Activated CD4-positive, alpha-beta T cell treated with anti-CD3 and anti-CD28 coated beads, Interleukin-2, Interleukin-4, amounts not matched to agents 100 ng/mL and 50 ng/mL, durations not matched to agents 16 hours and 8 hours (primary cell): ENCODE results near the gene EPC2.

Experiments
- DNase-seq: peaks from one replicate; pipeline ENCODE4 v3.0.0-alpha.2; 2020; ENCODE audit warnings: low spot score

The EPC2 gene, protein sequence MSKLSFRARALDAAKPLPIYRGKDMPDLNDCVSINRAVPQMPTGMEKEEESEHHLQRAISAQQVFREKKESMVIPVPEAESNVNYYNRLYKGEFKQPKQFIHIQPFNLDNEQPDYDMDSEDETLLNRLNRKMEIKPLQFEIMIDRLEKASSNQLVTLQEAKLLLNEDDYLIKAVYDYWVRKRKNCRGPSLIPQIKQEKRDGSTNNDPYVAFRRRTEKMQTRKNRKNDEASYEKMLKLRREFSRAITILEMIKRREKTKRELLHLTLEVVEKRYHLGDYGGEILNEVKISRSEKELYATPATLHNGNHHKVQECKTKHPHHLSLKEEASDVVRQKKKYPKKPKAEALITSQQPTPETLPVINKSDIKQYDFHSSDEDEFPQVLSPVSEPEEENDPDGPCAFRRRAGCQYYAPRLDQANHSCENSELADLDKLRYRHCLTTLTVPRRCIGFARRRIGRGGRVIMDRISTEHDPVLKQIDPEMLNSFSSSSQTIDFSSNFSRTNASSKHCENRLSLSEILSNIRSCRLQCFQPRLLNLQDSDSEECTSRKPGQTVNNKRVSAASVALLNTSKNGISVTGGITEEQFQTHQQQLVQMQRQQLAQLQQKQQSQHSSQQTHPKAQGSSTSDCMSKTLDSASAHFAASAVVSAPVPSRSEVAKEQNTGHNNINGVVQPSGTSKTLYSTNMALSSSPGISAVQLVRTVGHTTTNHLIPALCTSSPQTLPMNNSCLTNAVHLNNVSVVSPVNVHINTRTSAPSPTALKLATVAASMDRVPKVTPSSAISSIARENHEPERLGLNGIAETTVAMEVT

DNA sequence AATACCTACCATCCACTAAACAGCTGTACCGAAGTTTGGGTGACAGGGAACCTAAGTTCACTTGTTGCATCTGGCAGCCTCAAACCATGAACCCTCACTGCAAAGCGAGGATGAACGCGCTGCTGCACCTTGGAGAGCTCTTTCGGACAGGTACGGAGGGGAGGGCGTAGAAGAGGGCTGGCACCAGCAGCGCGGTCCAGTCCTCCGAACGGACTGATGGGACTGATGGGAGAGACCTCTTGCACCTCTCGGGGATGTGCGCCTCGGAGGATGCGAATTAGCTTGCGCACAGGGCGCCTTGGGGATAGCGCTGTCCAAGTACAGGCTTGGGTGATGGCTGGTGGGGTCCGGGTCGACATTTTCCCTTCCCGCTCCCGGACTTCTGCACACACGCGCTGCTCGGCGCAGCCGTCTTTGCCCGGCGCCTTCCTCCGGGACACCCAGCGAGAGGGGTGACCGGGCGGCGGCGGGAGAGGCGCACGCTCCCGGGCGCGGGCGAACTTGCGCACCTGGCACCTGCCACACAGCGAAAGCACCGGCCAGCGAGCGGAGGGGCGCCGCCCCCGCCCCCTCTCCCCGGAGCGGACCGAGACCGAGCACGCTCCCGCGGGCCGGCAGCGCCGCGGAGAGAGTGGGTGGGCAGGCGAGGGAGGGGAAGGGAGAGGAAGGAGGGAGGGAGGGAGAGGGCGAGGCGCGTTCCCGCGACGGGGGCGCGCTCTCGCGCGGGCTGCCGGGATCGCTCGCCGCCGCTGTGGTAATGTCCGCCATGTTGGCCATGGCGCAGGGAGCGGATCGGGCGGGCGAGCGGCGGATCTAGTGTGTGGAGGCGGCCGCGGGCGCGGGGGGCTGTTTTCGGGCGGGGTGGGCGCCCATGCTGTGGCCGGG is at the start of gene EPC2:
EPC2 (plus strand) TSS at position 754 of the 885 bp plus-strand sequence. CDS start 267 bp downstream, outside the sequence.
- peak; percentile 89 for DNase-seq

DNA sequence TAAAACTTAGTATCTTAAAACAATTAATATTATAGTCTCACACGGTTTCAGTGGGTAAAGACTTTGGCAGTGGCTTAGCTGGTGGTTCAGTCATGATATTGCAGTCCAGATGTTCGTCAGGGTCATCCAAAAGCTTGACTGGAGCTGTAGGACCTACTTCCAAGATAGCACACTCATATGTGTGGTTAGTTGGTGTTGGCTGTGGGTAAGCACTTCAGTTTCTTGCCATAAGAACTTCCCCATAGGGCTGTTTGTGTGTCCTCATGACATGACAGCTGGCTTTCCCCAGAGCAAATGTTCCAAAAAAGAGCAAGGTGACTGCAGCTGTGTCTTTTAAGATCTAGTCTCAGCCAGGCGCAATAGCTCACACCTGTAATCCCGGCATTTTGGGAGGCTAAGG is 48.5 kb upstream of the EPC2 start:
- no peak for DNase-seq

DNA sequence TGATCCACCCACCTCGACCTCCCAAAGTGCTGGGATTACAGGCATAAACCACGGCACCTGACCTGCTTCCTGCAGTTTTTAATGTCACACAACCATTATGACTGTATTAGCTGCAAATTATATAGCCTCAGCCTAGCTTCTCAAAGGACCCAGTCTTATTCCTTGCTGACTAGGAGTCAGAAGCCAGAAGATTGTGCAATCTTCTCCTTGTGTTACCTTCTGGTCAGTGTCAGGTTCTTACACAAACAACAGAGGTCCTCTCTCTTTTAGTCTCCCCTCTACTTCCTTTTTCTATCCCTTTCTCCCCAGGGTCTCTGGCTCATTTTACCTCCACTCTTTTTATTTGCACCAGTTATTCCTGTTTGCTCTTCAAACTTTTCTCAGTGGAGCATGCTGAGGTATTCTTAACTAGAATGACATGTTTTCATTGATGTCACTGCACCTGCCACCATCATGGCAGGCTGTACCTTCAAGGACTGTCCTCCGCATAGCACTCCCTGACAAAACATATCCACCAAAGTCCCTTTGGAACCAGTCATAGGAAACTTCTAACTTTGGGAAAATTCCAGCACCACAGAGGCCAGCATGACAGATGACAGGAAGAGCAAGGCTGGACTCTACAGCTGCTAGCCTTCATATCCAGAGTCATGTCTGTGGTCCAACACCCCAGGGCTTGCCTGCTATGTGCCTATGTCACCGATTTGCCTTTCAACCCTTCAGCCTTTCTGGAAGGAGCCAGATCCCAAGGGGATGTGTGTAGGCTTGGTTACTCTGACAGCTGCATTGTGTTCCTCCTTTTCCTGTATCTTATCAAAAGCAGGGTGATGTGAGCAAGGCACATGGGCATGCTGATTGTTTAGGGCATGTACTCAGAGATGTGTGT is 45.2 kb upstream of the EPC2 start:
- no peak for DNase-seq

DNA sequence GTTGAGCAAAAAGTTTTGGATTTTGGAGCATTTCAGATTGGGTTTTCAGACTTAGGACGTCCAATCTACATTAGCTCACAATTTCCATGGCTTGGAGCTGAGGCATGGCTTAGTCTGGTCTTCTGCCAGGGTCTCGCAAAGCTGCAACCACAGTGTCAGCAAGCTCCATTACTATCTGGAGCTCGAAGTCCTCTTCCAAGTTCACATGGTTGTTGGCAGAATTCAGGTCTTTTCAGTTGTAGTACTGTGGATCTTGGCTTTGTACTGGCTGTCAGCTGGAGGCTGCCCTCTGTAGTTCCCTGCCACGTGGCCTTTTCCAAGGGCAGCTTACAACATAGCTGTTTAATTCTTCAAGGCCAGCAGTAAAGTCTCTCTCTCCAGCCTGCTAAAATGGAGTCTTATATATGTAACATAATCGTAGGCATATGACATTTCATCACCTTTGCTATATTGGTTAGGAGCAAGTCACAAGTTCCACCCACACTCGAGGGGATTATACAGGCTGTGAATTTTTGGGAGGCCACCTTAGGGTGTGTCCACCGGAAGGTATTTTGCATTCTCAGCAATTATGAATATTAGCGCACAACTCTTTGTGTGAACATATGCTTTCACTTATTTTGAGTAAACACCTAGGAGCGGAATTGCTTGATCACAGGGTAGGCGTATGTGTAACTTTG is 41.5 kb upstream of the EPC2 start:
- DNase-seq: peak; percentile 74

DNA sequence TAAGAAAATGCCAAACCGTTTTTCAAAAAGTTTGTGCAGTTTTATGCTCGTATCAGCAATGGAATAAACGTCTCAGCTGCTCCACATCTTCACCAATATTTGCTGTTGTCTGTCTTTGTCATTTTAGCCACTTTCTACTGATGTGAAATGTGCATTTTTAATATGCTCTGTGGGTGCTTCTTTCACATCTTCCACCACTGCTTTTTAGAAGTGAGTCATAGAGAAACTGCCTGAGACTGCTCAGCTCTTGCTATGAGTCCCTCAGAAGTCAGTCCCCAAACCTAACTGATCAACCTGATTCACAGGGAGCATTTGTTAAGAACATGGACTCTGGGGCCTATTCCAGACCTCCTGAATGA is 41.0 kb upstream of the EPC2 start:
- peak; percentile 92 for DNase-seq

DNA sequence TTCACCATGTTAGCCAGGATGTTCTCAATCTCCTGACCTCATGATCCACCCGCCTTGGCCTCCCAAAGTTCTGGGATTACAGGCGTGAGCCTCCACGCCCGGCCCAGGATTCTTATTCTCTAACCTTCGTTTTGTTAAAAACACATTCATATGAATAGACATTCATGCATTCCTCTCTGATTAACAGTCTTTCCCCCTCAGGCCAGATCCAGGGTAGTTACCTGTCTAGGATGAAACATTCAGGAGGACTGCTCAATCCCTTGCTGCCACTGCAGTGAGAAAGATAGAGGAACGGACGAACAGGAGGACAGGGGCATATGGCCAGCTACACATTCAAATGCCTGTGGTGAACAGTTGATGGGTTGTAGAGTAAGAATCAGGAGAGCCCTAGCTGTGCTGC is 39.6 kb upstream of the EPC2 start:
- DNase-seq: no peak

DNA sequence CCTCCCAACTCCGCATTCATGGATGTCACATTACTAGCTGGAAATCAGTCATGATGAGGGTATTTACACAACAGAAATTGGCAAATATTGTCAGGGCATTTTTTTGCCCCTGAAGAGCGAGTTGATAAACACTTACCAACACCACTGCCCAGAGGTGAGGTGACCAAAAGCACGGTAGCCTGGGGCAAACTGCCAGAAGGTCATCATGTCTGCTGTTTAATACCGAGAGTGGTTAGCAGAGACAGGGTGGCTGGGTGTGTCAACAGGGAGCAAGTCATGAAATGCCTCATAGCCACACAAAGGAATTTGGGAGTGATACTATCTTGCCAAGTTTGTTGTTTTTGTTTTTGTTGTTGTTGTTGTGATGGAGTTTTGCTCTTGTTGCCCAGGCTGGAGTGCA is 37.0 kb upstream of the EPC2 start:
- DNase-seq: no peak

DNA sequence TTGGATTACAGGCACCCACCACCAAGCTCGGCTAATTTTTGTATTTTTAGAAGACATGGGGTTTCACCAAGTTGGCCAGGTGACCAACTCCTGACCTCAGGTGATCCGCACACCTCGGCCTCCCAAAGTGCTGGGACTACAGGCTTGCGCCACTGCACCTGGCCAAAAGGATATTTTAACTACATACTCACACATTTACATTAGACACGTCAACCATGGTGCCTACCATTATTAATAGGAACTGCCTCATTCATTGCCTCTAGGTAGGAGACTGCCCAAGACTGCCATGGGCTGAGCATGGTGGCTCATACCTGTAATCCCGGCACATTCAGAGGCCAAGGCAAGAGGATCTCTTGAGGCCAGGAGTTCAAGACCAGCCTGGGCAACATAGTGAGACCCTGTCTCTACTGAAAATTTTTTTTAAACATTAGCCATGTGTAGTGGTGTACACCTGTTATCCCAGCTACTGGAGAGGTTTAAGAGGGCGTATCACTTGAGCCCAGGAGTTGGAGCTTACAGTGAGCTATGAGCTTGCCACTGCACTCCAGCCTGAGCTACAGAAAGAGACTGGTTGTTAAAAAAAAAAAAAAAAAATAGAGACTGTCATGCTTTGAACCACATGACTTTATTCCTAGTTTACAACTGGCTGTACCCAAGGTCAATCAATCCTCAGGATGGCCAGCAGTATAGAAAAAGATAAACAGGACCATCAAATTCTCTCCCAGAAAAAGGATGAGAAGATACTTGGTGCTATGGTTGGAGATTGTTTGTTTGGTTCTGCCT is 31.1 kb upstream of the EPC2 start:
- DNase-seq: no peak

DNA sequence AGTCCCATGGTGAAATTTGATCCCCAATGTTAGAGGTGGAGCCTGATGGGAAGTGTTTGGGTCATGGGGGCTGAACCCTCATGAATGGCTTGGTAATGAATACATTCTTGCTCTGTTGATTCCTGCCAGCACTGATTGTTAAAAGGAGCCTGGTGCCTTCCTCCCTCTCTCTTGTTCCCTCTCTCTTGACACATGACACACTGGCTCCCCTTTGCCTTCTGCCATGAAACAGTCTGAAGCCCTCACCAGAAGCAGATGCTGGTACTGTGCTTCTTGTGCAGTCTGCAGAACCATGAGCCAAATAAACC is 30.6 kb upstream of the EPC2 start:
- no peak for DNase-seq

DNA sequence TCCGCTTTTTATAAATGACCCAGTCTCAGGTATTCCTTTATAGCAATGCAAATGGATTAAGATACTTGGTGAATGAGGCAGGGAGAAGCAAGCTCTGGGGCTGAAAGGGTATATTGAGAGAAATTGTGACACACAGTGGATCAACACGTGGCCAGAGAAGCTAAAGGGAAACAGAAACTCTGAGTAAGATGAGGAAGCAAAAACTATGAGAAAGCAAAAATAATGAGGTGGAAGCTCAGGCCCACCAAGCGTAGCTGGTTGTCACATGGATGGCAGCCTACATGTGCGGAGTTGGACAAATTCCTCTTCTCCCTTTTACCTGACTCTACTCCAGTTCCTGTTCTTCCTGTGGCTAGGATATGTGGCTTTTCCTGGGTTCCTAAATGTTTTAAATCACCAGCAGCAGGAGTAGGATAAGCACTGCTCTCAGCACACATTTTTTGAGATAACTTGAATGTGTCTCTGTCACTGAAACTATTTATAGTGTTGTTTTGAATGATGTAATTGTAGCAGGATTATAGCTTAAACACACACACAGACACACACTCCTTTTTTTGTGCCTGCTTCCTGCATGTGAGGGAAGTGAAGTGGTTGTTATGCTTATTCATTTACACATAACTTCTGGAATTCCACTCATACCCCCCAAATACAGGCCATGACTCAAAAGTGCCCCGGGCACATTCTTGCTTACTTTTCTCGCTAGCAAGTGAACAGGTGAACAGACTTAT is 30.1 kb upstream of the EPC2 start:
- DNase-seq: peak; percentile 60

DNA sequence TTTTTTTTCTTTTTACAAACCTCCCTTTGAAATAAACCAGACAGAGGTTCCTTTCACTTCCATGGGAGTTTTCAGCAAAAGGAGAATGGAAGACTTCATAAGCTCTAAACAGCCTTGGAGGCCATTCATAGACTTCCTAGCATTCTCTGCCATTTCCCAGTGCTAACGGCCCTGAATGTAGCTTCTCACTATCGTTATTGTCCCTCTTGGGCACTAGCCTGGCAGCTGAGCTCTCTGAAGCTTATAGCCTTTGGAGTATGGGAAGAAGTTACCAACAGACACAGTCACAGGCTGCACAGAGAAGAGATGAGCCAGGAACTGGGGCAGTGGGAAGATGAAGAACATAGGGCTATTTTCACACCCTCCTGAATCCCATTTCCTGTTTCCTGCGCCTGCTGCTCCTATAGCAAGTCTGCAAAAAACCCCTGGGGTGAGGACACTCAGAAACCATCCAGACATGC is 29.1 kb upstream of the EPC2 start:
- DNase-seq: no peak

DNA sequence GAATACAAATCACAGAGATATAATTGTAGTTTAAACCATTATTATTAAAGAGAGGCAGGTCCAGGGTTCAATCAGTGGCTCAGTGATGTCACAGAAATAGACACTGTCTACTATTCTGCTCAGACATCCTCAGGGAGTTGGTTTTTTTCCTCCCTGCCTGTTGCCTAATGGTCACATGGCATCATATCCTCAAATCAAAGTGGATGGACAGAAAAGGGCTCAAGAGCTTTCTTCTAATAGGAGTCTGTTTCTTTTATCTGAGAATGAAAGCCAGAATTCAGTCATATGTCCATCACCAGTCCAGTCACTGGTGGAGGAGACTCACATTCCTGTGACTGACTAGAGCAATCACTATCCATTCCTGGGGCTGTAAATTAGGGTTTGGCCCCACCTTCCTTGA is 27.9 kb upstream of the EPC2 start:
- DNase-seq: no peak

DNA sequence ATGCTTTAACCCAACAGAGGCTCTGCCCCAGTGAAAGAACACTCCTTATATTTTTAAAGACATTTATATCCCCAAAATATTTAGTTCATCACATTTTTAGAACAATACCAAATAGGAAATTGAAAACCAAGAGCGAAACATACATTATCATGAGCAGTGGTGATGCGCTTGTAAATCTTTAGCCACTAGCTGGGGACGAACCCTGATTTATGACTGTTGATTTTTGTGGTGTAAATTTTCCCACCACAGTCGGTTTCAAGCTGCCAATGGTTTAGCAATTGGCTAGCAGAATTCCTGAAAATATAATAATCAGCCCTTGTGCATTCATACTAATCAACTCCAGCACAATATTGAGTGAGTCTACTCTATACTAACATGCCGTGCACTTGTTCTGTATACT is 27.3 kb upstream of the EPC2 start:
- no peak for DNase-seq

DNA sequence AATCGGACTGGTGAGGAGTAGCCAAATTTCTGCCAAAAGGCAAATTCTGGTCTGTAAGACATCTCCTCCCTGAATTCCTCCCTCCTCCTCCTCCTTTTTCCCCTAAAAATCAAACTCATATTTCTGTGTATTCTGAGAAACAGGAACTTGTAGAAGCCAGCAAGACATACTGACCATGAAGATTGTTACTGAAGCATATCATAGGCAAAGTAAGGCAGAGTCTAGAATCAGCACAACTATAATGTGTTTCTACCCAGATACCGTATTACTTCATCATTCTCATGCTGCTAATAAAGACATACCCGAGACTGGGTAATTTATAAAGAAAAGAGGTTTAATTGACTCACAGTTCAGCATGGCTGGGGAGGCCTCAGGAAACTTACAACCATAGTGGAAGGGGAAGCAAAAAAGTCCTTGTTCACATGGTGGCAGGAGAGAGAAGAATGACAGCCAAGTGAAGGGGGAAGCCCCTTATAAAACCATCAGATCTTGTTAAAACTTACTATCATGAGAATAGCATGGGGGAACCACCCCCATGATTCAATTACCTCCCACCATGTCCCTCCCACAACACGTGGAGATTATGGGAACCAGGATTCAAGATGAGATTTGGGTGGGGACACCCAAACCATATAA is 24.9 kb upstream of the EPC2 start:
- DNase-seq: no peak

DNA sequence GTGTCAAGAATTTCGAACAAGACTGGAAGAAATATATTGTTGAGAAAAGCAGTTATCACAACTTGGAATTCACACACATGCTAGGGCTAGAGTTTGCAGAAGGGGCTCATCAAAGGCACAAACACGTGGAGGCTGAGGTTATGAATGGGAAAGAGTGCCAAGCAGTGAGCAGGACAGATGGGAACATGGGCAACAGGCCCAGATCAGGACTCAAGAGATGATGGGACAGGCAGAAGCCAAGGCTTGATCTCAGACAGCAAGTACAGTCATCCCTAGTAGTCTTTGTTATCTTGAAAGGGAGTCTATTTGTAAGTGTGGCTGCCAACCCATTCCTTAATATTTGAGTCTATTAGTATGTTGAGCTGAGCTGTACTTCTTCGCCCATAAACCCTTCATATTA is 22.2 kb upstream of the EPC2 start:
- DNase-seq: no peak

DNA sequence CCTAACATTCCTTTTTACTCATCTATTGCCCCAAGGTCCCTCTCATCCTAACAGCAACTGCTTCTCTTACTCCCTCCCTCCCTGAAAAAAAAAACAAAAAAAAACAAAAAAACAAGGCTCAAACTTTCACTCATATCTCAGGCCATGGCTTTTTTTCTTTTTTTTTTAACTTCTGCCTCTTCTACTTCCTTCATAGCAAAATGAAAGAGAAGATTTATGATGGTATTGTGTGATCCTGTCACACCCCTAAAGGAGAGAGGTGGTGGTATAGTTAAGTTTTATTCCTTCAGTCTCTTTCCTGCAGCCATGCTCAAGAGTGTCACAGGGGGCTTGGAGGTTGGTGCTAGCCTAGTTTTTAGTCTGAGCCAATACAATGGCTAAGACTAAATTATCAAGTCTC is 21.5 kb upstream of the EPC2 start:
- no peak for DNase-seq

DNA sequence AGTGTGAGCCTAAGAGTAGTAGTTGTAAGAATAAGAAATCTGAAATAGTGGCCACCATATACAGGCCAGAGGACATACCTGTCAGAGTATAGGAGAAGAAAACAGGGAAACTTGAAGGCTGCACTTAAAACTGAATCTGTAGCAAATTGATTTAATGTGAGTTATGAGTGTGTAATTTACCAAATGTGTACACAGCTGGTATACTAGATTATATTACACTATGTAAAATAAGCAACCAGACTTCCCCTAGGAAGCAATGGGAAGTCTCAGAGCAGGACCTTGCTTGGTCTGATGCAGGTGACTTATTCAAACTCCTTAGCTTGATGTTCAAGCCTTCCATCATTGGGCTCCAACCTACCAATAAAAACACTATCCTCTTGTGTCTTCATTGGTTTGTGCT is 17.3 kb upstream of the EPC2 start:
- DNase-seq: no peak

DNA sequence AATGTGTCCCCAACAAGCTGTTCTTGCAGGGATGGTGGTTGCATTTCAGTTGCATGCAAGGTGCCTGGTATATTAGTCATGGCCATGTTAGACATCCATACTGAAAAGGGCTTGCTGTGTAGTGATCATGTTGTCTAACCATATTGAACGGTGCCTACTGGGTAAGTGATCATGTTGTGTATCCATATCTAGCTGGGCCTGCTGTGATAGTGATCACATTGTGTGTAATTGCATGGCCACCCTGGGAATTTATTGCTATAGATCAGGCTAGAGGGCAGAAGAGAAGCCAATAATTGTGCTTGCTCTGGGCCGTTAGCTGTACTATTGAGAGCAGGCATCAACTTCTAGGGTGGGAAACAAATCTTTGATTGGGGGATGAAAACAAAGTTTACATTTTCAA is 9.8 kb upstream of the EPC2 start:
- DNase-seq: no peak

DNA sequence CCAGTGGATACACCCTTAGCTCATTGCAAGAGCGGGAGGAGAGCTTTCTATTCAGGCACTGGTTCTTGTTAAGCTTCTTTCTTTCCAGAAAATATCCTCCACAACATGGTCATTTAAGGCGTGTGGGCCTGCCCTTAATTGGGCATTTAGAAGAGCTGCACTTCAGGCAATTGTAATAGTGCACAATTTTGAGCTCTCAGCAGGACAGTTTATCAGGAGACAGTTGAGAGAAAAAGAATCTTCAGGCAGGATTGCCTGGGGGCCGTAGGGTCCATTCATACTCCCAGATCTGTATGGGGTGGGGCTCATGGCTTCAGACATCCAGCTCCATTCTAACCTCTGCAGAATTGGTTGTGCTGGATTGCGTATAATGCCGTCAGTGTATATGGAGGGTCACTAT is 6.0 kb upstream of the EPC2 start:
- DNase-seq: no peak
